K562 (cell line): ENCODE measurements around the gene PPP1R12C. TPM values are rescaled to one million over a fixed set of nuclear protein-coding genes. Genes with fewer than 3 reads are reported as not detected.

Source experiments
- CREBBP ChIP-seq: IDR thresholded peaks from one replicate; pipeline ENCODE4 v1.6.1; 2012; ENCODE audit warnings: low read depth, mild to moderate bottlenecking, control low read depth, inconsistent platforms, low read length
- DACH1 ChIP-seq: fragments of 450-650 bp; IDR thresholded peaks from 2 replicates; pipeline ENCODE4 v1.6.1; 2018; ENCODE audit not compliant: partially characterized antibody
- E4F1 ChIP-seq: fragments of 250-450 bp; sonication (Bioruptor Pico); IDR thresholded peaks from 2 replicates; pipeline ENCODE4 v1.5.0; 2021; ENCODE audit warnings: mild to moderate bottlenecking, borderline replicate concordance
- ELF4 ChIP-seq: fragments of 450-650 bp; formaldehyde crosslinking; IDR thresholded peaks from 2 replicates; pipeline ENCODE4 v1.4.0; 2022; ENCODE audit warnings: missing genetic modification characterization
- FOXK2 ChIP-seq, 2 experiments: fragments of 450-650 bp; IDR thresholded peaks in 1 of 2; conservative IDR thresholded peaks in 1 of 2; 2 replicates each; pipeline ENCODE4 v1.6.1; 2016; ENCODE audit warnings: low read depth in 2 of 2, mild to moderate bottlenecking in 1 of 2
- MAZ ChIP-seq, 2 experiments: fragments of 450-650 bp in 1 of 2; sonication (generic) in 1 of 2; formaldehyde crosslinking; IDR thresholded peaks in 1 of 2; conservative IDR thresholded peaks in 1 of 2; 2 replicates each; pipeline versions ENCODE4 v1.4.0 to v1.5.0; 2020; ENCODE audit warnings: mild to moderate bottlenecking in 1 of 2, missing genetic modification reagents in 1 of 2
- NFYB ChIP-seq: IDR thresholded peaks from 2 replicates; pipeline ENCODE4 v1.6.1; 2011; ENCODE audit warnings: mild to moderate bottlenecking, moderate library complexity; ENCODE audit not compliant: insufficient read length; ENCODE audit errors: extremely low read depth
- ZNF444 ChIP-seq: fragments of 250-450 bp; sonication (Bioruptor Pico); IDR thresholded peaks from 2 replicates; pipeline ENCODE4 v1.4.0; 2020; ENCODE audit warnings: mild to moderate bottlenecking, moderate library complexity
- polyA plus RNA-seq, 8 experiments: library from polyadenylated mRNA; depleted of rRNA in 4 of 8; stranded (reverse) in 5 of 8; unstranded in 3 of 8; fragments of >200 nt; fragmentation: Nextera tagmentation in 2 of 8; fragmentation: Illumina TruSeq in 1 of 8; extraction: Ambion mirVana in 2 of 8; extraction: Trizol in 1 of 8; gene quantifications; 2 replicates each; pipeline versions ENCODE4 v1.2.1 to v1.2.3, GENCODE V29; 2011 to 2014; ENCODE audit warnings: inconsistent platforms in 1 of 8, missing spikeins in 1 of 8
- total RNA-seq, 7 experiments: library from RNA; depleted of rRNA in 6 of 7; stranded (reverse); fragments of >200 nt in 6 of 7; fragmentation: Illumina TruSeq in 2 of 7; extraction: Trizol in 2 of 7; gene quantifications; 2 replicates each; pipeline versions ENCODE4 v1.2.1 to v1.2.3, GENCODE V29; 2011 to 2021; ENCODE audit warnings: low replicate concordance in 1 of 7

The PPP1R12C gene
- total and polyA plus RNA-seq, 9 of the 15 experiments (the other 6 are each of a cell fraction or from before 2014, with no cell fraction given): 1.8 to 136 (median 33.7) TPM

GRCh38 chr19:55111238-55111831 is 6.1 kb downstream of the PPP1R12C start (continued):
- TF ChIP-seq E4F1 (no peak), NFYB (no peak), CREBBP (no peak), FOXK2 (conservative IDR thresholded peaks at IDR 0.05 in 1 of 2, IDR thresholded peaks at IDR 0.05 in 1 of 2; ENCODE audit: low read depth in 2 of 2) (no peak), ZNF444 (no peak), DACH1 (no peak), MAZ (CRISPR knock-in tag; conservative IDR thresholded peaks at IDR 0.05 in 1 of 2, IDR thresholded peaks at IDR 0.05 in 1 of 2) (no peak), ELF4 (CRISPR knock-in tag) (no peak)
